GM12874 (cell line): ENCODE measurements around the gene CES1.

Experiments
- CTCF ChIP-seq: IDR thresholded peaks from 2 replicates; pipeline ENCODE4 v1.5.1; 2011; ENCODE audit warnings: low read depth, mild to moderate bottlenecking, control low read depth, low read length, moderate library complexity; ENCODE audit not compliant: insufficient read depth

The CES1 gene

DNA sequence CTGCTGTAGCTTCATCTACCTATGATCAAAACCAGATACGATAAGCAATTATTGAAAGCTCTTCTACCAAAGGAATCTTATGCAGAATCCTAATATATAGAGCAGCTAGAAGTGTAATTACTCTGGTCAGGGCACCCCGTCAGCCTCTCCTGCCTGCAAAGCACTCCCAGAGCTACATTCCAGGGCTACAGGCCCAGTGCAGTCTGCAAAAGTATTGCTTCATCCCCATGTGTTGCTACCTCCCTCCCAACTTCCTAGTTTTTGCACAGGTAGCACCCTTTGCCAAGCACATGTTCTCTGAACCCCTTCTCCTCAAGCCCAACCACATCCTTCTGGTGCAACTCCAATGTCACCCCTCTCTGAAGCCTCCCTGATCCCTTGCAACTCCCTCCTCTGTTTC, 35.2 kb upstream of the CES1 start:
- no peak for TF ChIP-seq CTCF

DNA sequence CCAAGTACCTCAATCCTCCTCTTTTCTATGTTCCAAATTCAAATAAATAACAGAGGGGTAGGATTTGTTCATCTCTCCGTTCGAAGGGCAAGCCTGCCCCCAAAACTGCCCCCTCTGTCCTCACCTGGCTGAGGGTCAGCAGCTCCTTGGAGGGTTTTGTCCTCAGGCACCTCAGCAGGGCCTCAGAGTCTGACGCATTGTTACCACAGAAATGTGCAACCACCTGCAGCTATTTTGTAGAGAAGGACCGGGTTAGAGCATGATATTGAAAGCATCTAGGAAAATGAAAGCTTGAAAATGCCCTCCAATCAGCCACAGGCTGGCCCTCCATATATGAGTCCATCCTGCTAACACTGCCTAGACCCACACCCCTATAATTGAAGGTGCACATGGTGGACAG, 28.4 kb upstream of the CES1 start:
- TF ChIP-seq CTCF: no peak

GRCh38 chr16:55856950-55857349, 24.1 kb upstream of the CES1 start:
- TF ChIP-seq CTCF: no peak

- no peak for TF ChIP-seq CTCF
Measured at GRCh38 chr16:55853114-55853513, 20.2 kb upstream of the CES1 start.

DNA sequence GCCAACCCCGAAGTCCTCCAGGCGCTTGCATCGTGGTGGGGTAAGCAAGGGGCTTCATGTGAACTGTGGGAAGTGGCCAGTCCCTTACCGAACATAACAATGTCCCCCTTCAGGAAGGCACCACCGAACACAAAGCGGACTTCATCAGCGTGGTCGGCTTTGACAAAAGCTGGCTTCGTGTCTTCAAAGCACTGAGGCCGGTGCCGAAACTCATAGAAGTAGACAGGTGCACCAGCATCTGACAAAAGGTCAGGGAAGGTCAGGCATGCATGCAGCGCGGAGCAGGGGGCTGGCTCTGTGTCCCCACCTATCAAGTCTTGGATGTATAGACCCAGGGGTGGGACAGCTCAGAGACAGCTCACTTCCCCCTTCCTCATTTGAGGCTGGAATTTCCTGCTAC, 16.6 kb upstream of the CES1 start:
- no peak for TF ChIP-seq CTCF

DNA sequence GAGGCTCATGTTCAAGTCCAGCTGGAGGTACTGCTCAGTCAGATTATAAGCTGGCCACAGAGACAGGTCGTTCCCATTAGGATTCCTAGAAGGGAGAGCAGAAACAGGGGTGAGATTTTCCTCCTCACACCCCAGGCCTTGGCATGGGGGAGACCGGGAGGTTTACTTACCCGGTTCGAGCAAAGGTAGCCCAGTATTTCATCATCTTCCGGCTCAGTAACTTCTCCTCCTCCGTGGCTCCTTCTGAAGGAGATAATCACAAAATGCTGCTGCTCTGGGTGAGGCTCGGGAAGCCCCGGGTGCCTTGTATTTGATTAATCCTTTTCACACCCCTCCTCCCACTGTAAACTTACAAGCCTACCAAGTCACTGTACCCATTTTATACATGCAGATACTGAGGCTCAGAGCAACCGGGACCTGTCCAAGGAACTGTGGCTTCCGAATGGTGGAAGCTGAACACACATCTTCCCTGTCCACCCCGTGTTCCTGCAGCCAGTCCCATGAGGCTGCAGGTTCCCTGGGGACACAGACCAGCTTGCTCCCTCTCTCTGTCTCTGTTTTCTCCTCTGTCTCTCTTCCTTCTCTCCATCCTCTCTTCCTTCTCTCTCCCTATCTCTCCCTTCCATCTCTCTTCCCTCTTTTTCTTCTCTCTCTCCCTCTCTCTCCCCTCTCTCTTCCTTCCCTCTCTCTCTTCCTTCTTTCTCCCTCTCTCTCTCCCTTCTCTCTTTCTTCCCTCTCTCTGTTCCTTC, 13.9 kb upstream of the CES1 start:
- TF ChIP-seq CTCF: no peak

- no peak for TF ChIP-seq CTCF
Measured at GRCh38 chr16:55843105-55843395, 10.2 kb upstream of the CES1 start.
